ENCODE results near the gene IGHMBP2. TPM values are rescaled to one million over a fixed set of nuclear protein-coding genes. Genes with fewer than 3 reads are reported as not detected.
A peak's percentile ranks its signal among the peaks of the same experiment; 100 is the strongest.

The IGHMBP2 gene
- total and polyA plus RNA-seq, 7 donors = 5.4 to 41.3 (median 15.7) TPM

DNA sequence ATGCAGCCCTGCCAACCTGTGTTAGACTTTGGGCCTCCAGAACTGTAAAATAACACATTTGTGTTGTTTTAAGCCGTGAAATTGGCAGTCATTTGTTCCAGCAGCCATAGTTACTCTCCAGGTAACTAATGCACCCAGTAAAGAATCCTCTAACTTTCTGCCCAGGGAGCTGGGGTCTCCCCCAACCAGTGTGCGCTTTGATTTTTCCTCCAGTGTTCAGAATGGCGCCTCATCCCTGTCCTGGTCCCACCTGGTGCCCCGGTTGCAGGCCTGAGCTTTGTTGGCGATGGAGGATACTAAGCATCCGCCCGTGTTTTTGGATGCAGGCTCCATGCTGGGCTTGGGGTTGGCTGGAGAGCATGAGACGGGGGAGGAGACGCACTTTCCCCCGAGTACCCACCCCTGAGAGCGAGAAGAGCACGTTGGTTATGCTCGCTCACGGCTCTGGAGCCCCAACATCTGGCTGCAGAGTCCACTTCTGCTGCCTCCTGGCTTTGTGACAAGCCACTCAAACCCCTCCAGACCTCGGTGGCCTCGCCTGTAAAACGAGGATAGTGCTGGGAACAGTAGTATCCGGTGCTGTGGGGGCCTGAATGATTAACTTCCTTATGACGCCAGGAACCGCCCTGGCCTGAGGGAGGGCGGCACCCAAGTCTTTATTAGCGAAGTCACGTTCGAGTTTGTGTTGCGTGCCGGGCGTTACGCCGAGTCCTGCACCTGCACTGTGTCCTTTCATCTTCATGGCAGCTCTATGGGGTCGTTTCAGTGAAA, 51.3 kb downstream of the IGHMBP2 start:
- Histone ChIP-seq H3K4me1 (peaks cover 2 to 30% (median 26%) of the 10 kb centered on the region in 4 donors), H3K27ac (peak overlapping the region; percentile 65 to 88 (median 85)), H3K36me3 (no peaks in the 10 kb centered on the region), H3K9me3 (peaks cover 0 to 3% (median 0%) of the 10 kb centered on the region in 4 donors), H3K4me3 (peak overlapping the region in 2 of 4 donors; percentile 4 to 16), H3K27me3 (no peaks in the 10 kb centered on the region)
- WGBS, 2 donors = 28 to 32% methylated on average over 30 of the region's 30 CpGs
- TF ChIP-seq, protein P1, sequence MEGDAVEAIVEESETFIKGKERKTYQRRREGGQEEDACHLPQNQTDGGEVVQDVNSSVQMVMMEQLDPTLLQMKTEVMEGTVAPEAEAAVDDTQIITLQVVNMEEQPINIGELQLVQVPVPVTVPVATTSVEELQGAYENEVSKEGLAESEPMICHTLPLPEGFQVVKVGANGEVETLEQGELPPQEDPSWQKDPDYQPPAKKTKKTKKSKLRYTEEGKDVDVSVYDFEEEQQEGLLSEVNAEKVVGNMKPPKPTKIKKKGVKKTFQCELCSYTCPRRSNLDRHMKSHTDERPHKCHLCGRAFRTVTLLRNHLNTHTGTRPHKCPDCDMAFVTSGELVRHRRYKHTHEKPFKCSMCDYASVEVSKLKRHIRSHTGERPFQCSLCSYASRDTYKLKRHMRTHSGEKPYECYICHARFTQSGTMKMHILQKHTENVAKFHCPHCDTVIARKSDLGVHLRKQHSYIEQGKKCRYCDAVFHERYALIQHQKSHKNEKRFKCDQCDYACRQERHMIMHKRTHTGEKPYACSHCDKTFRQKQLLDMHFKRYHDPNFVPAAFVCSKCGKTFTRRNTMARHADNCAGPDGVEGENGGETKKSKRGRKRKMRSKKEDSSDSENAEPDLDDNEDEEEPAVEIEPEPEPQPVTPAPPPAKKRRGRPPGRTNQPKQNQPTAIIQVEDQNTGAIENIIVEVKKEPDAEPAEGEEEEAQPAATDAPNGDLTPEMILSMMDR (IDR thresholded peaks at IDR 0.05) = no peak
- peak; percentile 72 to 90 (median 75) for TF ChIP-seq POLR2AphosphoS5 (IDR thresholded peaks at IDR 0.05)
- TF ChIP-seq POLR2A (IDR thresholded peaks at IDR 0.05) = peak in 1 of 2 donors; percentile 18
- peak; percentile 31 to 92 (median 64) for TF ChIP-seq EP300 (IDR thresholded peaks at IDR 0.05)
- peak; percentile 93 for DNase-seq
- intact Hi-C loops (cut with DNase I) = no loop called here

DNA sequence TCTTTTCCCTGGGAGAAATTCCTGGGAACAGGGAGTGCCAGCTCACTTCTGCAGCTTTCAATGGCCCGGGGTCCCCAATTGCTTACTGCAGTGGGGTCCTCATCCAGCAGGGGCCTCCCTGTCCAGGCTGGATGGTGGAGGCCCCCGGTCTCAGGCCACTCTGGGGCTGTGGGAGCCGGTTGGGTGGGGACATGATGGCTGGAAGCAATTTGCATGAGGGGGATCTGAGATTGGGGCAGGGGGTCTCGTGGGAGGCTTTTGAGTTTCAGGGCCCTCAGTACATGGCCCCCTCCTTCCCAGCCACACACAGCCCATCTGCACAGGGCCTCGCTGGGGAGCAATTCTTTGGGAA, 51.9 kb downstream of the IGHMBP2 start:
- DNase-seq = no peak
- intact Hi-C loops (cut with DNase I) = no loop called here
- 11 to 15% methylated on average over 5 of the region's 5 CpGs for WGBS, 2 donors
- no peaks in the 10 kb centered on the region for H3K36me3 ChIP-seq
- peaks cover 0 to 3% (median 0%) of the 10 kb centered on the region in 4 donors for H3K9me3 ChIP-seq
- peak overlapping the region in 1 of 4 donors; percentile 4 for H3K4me3 ChIP-seq
- no peaks in the 10 kb centered on the region for H3K27me3 ChIP-seq
- H3K27ac ChIP-seq = peak overlapping the region; percentile 65 to 88 (median 85)
- H3K4me1 ChIP-seq = peaks cover 2 to 29% (median 26%) of the 10 kb centered on the region in 4 donors
- TF ChIP-seq EP300 (IDR thresholded peaks at IDR 0.05) (no peak), POLR2A (IDR thresholded peaks at IDR 0.05) (no peak), POLR2AphosphoS5 (IDR thresholded peaks at IDR 0.05) (no peak)
- TF ChIP-seq, protein P1 (IDR thresholded peaks at IDR 0.05) = no peak

DNA sequence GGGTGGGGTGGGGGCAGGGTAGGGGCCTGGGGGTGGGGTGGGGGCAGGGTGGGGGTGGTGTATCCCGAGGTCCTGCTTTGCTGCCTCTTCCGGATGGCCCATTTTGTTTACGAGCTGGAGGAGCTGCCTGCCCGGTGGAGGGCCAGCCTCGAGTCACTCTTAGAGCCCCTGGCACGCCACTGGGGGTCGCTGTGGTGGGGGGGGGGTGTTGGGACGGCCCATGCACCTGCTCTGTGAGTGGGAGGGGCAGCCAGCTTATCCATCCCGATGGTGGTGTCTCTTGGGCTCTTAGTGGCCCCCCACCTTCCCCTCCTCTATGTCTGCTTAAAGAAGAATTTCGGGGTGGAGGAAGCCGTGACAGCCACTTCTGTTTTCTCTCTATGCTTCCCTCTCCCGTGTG, 52.5 kb downstream of the IGHMBP2 start:
- intact Hi-C loops (cut with DNase I) = loop anchor here (2.0 kb wide), 1 partner anchor 43 kb away; no protein-coding TSS in a partner anchor
- Histone ChIP-seq H3K4me3 (no peak overlapping the region), H3K36me3 (no peaks in the 10 kb centered on the region), H3K9me3 (peaks cover 0 to 3% (median 0%) of the 10 kb centered on the region in 4 donors), H3K27me3 (no peaks in the 10 kb centered on the region), H3K27ac (peak overlapping the region; percentile 32 to 88 (median 85)), H3K4me1 (peaks cover 2 to 29% (median 26%) of the 10 kb centered on the region in 4 donors)
- DNase-seq = peak; percentile 69
- WGBS, 2 donors = 10% methylated on average over 12 of the region's 12 CpGs
- TF ChIP-seq, protein P1 (IDR thresholded peaks at IDR 0.05) = peak in 1 of 4 experiments; percentile 34
- TF ChIP-seq POLR2AphosphoS5 (IDR thresholded peaks at IDR 0.05) = no peak

DNA sequence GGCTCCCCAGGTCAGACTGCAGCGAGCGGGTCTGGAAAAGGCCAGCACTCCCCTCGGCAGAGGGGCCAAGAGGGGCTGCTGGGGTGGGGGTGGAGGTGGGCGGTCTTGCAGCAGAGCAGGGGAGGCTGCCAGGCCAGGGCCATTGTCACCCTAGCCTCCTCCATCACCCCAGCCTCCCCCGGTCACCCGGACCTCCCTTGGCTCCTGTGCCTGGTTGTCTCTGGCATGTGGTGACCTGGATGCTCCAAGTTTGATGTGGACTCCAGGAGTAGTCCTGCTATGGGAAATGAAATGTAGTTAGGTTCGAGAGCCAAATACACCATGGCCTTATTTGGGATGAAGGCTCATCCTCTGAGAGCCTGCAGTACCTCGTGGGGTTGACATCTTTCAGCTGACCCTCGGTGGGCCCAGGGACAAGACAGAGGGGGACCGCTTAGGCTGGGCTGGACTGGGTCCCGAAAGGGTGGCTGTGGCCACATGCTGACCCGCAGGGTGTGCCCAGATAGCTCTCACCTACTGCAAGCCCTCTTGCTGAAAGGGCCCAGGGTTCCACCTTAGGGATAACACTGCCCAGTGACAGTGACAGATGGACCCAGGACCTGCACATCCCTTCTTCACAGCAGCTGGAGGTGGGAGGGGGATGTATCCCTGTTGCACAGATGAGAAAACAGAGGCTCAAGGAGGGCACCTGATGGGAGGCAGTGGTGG, 53.0 kb downstream of the IGHMBP2 start:
- H3K9me3 ChIP-seq = peaks cover 0 to 3% (median 0%) of the 10 kb centered on the region in 4 donors
- H3K27me3 ChIP-seq = no peaks in the 10 kb centered on the region
- peaks cover 2 to 29% (median 26%) of the 10 kb centered on the region in 4 donors for H3K4me1 ChIP-seq
- intact Hi-C loops (cut with DNase I) = loop anchor here (2.0 kb wide), 1 partner anchor 42 kb away; no protein-coding TSS in a partner anchor
- H3K27ac ChIP-seq = peak overlapping the region; percentile 32 to 88 (median 85)
- DNase-seq = peak; percentile 72
- WGBS, 2 donors = 81 to 83% methylated on average over 12 of the region's 12 CpGs
- peak in 1 of 4 donors; percentile 42 for TF ChIP-seq POLR2AphosphoS5 (IDR thresholded peaks at IDR 0.05)
- TF ChIP-seq, protein P1 (IDR thresholded peaks at IDR 0.05) = no peak
- H3K4me3 ChIP-seq = no peak overlapping the region
- H3K36me3 ChIP-seq = no peaks in the 10 kb centered on the region

All from sigmoid colon (tissue), 7 donors.